GM10248 (cell line): ENCODE results near the gene CA5A.
A peak's percentile ranks its signal among the peaks of the same experiment; 100 is the strongest.

Experiments used
- CTCF ChIA-PET: fragments of 300-600 bp; sonication (Branson Sonifier 250); formaldehyde crosslinking; extraction: SDS; loops from one replicate; lab custom pipeline; 2021; ENCODE audit warnings: antibody characterized with exemption; lab: Yijun Ruan, JAX
- POLR2A ChIA-PET: fragments of 350-650 bp; sonication (Branson Sonifier 250); formaldehyde crosslinking; extraction: SDS; loops from one replicate; lab custom pipeline; 2020; ENCODE audit warnings: antibody characterized with exemption; lab: Yijun Ruan, JAX
- DNase-seq: peaks from one replicate; pipeline ENCODE4 v3.0.0; 2012; ENCODE audit errors: extremely low spot score
- TF ChIP-seq, protein P1 (sequence below): IDR thresholded peaks from 2 replicates; pipeline ENCODE4 v1.5.1; 2012; ENCODE audit warnings: mild to moderate bottlenecking, low read depth; ENCODE audit errors: extremely low read depth, missing control alignments, control extremely low read depth

The CA5A gene

DNA sequence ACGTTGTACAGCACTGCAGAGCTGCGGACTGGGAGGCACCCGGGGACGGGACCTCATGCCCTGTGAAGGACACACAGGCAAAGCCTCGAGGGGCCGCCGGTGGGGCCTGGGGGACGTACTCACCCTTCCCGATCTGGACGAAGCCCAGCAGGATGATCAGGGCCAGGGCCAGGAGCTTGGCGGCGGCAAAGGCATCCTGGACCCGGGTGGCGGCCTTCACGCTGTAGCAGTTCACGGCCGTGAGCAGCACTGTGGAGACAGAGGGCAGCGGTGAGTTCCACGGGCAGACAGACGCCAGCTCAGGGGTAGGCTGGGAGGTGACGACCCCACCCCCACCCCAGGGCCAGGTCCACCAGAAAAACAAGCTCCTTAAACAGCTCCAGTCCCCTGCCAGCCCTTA is 84.7 kb downstream of the CA5A start:
- DNase-seq = no peak
- POLR2A ChIA-PET = interaction anchor here (0.6 kb wide), 1 partner anchor 11 kb away, joined by 3 read pairs; no protein-coding TSS in a partner anchor
- CTCF ChIA-PET = interaction anchor here (0.9 to 14.3 kb wide), 5 partner anchors 14 to 82 kb away, joined by 3 to 239 read pairs (median 32); partner anchors contain the start of gene SLC7A5
- TF ChIP-seq, protein P1, sequence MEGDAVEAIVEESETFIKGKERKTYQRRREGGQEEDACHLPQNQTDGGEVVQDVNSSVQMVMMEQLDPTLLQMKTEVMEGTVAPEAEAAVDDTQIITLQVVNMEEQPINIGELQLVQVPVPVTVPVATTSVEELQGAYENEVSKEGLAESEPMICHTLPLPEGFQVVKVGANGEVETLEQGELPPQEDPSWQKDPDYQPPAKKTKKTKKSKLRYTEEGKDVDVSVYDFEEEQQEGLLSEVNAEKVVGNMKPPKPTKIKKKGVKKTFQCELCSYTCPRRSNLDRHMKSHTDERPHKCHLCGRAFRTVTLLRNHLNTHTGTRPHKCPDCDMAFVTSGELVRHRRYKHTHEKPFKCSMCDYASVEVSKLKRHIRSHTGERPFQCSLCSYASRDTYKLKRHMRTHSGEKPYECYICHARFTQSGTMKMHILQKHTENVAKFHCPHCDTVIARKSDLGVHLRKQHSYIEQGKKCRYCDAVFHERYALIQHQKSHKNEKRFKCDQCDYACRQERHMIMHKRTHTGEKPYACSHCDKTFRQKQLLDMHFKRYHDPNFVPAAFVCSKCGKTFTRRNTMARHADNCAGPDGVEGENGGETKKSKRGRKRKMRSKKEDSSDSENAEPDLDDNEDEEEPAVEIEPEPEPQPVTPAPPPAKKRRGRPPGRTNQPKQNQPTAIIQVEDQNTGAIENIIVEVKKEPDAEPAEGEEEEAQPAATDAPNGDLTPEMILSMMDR = no peak

DNA sequence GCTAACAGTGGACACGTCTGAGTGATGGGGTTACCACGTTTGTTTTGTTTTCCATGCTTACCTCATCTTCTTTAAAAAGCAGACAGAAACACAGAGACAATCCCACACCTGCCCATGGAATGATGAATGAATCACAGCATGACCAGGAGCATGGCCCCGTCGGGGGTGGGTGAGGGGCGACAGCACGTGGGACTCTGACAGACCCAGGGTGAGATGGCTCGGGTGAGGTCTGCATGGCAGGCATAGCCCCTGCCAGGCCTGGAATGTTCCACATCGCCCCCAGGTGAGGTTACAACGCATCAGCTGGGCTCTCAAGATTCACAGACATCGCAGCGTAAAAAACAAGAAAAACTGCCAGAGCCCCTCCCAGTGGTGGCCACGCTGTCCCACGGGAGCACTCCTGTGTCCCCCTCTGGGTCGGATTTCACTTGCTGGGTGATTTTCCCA is 85.2 kb downstream of the CA5A start:
- CTCF ChIA-PET = interaction anchor here (0.9 to 14.3 kb wide), 9 partner anchors 14 to 82 kb away, joined by 3 to 239 read pairs (median 21); partner anchors contain the start of gene SLC7A5
- DNase-seq = no peak
- POLR2A ChIA-PET = no interaction called here
- TF ChIP-seq, protein P1 = no peak

DNA sequence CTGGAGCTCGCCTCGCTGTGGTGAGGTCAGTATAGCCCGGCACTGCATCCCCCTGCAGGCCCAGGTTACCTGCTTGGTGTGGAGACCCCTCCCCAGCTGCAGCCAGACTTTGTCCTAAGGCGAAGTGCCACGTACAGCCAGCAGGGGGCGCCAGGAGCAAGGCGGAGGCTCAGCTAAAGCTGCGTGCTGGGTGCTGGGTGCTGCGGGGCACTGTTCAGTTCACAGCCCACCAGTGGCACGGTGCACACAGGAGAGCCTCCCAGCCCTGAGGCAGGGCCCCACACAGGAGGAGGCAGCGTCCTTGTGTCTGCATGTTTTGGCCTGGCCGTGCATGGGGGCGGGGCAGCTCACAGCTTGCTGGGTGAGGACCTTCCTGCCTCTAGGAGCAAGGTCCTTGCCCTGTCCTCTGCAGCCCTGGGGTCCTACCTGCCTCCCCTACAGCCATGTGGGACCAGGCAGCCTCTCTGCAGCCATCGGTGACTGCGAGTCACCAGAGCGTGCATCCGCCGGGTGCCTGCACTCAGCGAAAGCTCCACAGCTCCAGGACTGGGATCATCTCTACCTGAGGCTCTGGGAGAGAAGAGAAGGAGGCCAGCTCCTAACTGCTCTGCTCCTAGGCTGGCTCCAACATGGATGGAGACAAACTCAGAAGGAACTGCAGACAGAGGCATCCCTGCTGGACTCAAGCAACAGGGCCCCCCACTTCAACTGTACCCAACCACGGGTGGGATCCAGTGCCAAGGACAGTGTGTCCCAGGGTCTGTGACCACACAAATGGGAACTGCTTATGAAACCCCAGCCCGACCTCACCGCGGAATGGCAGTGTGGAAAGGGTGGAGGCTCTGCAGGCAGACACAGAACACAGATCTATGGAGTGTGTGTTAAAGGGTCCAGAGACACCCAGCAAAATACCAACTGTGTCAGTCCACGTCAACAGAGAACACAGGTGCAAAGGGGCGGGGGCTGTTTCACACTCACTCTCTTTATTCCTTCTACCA is 86.0 kb downstream of the CA5A start:
- ChIA-PET CTCF (interaction anchor here (1.0 to 14.3 kb wide), 31 partner anchors 12 to 91 kb away, joined by 3 to 239 read pairs (median 8); partner anchors contain the start of genes KLHDC4 and SLC7A5), POLR2A (no interaction called here)
- DNase-seq = peak; percentile 87
- TF ChIP-seq, protein P1 = peak; percentile 76

DNA sequence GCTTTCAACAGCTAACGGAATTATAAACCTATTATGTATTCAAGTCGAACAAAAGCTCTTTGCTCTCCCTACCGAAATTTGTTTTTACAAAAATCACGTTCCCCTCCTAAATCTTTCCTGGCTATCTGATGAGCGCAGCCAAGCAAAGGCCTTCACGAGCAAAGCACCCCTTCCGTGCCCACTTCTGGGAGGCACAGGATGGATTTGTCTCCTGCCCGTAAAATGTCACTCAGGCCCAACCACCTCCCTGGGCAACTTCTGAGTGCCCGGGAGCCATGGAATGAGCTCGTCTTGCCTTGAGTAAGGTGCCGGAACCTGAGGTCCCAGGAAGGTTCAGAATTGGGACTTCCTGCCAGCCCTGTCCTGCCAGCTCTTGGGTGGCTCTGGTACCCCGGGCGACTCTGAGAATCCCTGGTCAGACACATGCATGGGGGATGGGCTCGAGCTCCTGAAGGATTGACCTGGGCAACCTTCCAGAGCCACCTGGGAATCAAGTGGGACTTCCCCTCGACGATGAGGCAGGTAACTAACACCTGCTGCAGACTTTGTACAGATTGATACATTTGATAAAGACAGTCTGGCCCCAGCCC is 86.8 kb downstream of the CA5A start:
- TF ChIP-seq, protein P1 = no peak
- POLR2A ChIA-PET = no interaction called here
- DNase-seq = no peak
- CTCF ChIA-PET = interaction anchor here (0.8 to 14.3 kb wide), 34 partner anchors 11 to 125 kb away, joined by 3 to 239 read pairs (median 8); partner anchors contain the start of genes KLHDC4 and SLC7A5

DNA sequence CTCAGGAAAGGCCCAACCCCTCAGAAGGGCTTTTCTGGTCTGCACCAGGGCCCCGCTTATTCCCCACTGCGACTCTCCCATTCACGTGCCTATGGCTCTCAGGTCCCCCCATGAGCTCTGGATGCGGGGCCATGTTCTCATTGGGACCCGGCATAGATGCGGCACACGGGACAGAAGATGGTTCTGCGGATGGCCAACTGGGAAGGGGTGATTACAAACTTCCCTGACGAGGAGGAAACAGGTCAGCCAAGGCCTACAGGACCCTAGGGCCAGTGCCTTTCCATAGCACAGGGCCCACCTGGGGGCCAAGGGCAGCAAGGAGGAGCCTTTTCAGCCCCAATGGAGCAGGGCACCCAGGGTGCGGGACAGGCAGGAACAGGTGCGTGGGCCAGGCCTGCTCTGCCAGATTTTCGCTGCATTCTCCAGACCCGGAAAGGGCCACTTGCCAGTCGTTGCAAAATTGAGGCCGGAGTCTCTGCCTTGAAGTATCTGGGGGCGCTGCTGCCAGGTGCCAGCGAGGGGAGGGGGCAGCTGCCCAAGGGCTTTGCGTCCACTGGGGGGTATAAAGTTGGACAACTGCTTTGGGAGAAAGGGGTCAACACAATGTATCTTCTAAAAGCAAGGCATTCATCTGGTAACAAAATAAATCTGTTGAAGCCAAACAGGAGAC is 87.5 kb downstream of the CA5A start:
- POLR2A ChIA-PET = no interaction called here
- CTCF ChIA-PET = interaction anchor here (0.8 to 14.3 kb wide), 29 partner anchors 11 to 125 kb away, joined by 3 to 239 read pairs (median 8); partner anchors contain the start of genes KLHDC4 and SLC7A5
- TF ChIP-seq, protein P1 = no peak
- no peak for DNase-seq
